GM19468 (cell line): ENCODE measurements around the gene DBI.
"Not testable (repeated sequence)": the region's sequence is repeated elsewhere in the genome, so short reads cannot be mapped to it uniquely, and the experiment has no call there.

Source experiments
- ATAC-seq: cut with Tn5 transposase; IDR thresholded peaks from one replicate; pipeline ENCODE4 v1.9.1; 2021; ENCODE audit warnings: mild to moderate bottlenecking, moderate library complexity, moderate number of reproducible peaks; ENCODE audit not compliant: unreplicated experiment; ENCODE audit errors: extremely low read depth

Gene DBI

GRCh38 chr2:119360423-119360966 is 6.3 kb upstream of the DBI start:
- ATAC-seq = no peak

DNA sequence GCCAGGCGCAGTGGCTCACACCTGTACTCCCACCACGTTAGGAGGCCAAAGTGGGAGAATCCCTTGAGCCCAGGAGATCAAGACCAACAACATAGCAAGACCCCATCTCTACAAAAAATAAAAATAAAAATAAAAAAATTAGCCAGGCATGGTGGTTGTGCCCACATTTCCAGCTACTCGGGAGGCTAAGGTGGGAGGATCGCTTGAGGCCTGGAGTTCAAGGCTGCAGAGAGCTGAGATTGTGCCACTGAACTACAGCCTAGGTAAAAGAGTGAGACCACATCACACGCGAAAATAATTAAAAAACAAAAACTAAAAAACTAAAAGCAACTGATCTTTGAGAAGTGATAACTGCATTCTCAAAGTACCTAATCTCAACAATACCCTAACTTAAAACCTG is 2.0 kb upstream of the DBI start:
- ATAC-seq = no peak

DNA sequence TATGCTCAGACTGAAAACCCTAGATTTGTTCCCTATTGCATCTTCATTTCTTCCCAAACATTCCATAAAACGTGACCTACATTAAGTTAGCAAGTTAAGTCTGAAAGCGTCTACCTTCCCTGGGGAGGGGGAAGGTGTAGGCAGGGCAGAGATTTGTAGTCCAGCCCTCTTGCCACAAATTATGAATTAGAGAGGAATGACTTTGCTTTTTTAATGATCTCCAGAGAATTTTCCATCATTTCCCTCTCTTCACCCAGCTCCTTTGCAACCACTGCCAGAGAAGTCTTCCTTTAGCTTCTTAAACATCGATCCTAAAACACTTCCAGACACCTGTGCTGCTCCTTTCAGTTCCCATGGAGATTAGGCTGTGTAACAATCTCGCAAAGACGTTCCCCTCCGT is 1.3 kb upstream of the DBI start:
- ATAC-seq = no peak

DNA sequence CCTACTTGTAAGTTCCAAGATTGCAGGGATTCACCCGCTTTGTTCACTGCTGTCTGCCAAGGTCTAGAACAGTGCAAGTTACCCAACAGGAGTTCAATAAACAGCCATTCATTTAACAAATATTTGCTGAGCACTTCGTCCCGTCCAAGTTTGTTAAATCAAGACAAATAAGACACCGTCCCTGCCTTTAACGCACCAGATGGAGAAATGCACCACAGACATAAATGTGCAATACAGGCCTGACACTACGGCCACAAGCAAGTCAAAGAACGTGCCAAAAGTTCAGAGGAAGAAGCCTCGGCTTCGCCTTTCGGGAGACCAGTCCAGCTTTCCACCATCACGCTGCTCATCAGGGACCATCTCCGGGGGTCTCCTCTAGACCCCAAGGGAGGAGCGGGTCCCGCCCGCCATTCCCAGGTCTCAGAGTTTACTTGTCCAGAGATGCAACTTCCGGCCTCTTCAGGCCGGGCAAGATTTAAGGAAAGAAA is 572 bp upstream of the DBI start:
- no peak for ATAC-seq

GRCh38 chr2:119367472-119368099 is 809 bp downstream of the DBI start:
- ATAC-seq = no peak

DNA sequence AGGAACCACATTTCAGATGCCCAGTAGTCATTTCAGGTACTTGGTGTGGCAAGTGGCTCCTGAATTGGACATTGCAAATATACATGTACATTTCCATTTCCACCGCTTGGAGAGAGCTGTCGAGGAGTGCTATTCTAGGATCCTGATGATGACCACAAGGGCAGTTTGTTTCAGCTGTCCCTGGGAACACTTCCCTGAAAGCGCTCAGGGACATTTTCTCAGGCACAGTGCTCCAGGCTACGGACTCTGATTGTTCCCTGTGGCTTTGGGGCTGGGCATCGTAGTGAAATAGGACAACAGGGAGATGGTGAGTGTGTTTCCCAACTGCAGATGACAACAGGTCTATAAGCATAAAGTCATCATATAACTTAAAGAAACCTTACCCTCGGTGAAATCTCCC is 3.1 kb downstream of the DBI start:
- ATAC-seq = no peak

GRCh38 chr2:119371111-119371510 is 4.3 kb downstream of the DBI start:
- no peak for ATAC-seq

GRCh38 chr2:119372778-119373568 is 6.2 kb downstream of the DBI start:
- ATAC-seq = no peak

DNA sequence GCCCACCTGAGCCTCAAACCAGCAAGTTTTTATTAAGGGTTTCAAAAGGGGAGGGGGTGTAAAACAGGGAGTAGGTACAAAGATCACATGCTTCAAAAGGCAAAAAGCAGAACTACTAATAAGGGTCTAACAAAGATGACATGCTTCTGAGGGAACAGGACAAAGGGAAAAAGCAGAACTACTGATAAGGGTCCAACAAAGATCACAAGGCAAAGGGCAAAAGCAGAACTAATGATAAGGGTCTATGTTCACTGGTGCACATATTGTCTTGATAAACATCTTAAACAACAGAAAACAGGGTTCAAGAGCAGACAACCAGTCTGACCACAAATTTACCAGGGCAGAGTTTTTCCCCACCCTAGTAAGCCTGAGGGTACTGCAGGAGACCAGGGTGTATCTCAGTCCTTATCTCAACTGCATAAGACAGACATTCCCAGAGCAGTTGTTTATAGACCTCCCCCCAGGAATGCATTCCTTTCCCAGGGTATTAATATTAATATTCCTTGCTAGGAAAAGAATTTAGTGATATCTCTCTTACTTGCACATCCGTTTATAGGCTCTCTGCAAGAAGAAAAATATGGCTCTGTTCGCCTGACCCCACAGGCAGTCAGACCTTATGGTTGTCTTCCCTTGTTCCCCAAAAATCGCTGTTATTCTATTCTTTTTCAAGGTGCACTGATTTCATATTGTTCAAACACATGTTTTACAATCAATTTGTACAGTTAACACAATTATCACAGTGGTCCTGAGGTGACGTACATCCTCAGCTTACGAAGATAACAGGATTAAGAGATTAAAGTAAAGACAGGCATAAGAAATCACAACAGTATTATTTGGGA is 7.3 kb downstream of the DBI start:
- not testable (repeated sequence) for ATAC-seq

DNA sequence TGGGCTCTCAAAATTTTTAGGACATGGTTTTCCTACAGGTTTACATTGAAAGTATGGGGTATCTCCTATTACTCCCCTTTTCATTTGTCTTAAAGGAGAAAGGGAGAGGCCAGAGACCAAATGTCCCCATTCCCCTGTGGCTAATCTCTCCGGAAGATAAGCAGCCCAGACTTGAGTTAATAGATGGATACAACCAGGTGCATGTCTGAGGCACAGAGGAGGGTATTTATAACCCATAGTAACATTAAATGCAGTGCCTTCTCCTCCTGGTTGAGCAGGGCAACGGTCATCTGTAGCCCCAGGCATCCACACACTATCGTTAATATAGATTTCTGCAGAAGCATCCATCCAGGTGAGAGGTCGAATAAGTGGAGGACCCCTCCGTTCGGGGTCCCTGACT is 9.6 kb downstream of the DBI start:
- ATAC-seq = not testable (repeated sequence)

- no peak for ATAC-seq
Observed at GRCh38 chr2:119376810-119377209, 10.0 kb downstream of the DBI start.

- ATAC-seq = no peak
Observed at GRCh38 chr2:119377294-119377992, 10.7 kb downstream of the DBI start.

DNA sequence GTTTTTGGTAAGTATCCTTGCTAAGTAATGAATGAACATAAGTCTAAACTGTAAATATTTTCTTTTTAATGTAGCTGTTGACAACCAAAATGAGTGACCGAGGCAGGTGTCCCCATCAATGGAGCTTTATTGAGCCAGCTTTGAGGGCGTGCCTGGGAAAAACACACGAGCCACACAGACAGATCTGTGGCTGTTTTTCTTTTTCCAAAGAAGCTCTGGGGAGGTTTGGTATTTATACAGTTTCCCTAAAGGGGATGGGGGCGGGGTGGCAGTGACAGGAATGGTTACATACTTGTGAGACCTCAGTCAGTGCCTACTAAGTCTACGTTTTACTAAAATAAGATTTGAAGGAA is 11.2 kb downstream of the DBI start:
- no peak for ATAC-seq

DNA sequence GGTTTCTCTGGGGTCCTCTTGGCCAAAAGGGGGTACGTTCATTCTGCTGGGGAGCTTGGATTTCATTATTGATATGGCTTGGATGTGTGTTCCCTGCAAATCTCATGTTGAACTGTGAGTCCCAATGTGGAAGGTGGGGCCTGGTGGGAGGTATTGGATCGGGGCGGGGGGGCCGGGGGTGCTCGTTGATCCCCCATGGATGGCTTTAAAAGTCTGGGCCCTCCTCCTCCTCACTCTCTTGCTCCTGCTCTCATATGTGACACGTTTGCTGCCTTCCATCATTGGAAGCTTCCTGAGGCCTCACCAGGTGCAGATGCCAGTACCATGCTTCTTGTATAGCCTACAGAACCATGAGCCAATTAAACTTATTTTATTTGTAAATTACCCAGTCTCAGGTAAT is 11.8 kb downstream of the DBI start:
- ATAC-seq = no peak

DNA sequence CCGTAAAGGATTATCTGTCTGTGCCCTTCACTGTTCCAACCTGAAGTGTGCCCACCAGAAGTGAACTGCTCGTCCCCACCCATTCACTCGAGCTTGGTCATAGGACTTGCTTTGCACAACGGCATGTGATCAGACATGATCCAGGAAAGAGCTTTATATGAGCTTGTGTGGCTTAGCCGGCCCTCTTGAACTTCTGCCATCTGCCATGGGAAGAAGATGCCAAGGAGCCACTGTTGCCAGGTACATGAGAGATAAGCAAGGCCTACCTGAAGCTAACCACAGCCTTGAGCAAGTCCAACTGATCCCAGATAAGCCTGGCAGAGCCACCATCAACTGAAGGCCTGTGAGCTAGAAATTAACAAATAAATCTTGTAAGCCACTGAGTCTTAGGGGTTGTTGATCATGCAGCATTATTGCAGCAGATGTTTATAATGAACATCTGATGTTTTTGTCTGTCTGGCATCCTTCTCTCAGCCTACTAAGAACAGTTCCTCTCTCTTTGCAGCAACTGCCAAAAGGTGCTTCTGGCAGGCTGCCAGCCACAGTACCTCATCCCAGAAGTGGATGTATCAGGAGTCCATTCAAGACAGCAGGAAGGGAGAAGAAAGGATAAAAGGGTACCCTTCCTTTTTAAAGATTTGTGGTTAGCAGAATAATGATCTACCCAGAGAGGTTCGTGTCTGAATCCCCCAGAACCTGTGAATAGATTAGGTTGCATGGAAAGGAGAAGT is 16.8 kb downstream of the DBI start:
- ATAC-seq = no peak

DNA sequence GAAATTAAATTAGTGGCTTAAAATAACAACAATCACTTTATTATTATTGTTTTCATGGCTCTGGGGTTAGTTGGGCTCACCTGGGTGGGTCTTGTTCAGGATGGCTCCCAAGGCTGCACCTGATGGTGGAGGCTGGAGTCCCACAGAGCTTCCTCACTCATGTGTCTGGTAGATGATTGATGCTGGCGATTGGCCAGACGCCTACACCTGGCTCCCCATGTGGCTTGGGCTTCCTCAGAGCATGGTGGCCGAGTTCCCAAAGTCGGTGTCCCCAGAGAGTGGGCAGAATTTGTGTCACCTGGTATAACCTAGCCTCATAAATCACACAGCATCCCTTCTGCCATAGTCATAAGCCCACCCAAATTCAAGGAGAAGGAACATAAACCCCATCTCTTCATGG is 18.2 kb downstream of the DBI start:
- no peak for ATAC-seq

DNA sequence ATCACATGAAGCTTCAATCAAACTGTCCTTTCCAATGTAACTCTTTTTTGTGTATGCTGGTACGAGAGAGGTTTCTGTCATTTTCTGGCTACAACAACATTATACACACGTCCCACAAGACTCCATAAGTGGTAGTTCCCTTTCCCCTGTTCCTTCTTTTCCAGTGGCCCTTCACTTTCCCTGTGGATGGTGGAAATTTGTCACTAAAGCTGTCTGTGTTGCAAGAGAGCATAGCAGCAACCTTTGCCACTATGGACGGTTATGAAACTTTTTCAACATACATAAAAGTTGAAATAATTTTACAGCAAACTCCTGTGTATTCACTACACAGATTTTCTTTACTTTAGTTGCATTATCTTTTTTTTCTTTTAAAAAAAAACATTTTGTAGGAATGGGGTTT is 18.7 kb downstream of the DBI start:
- ATAC-seq = no peak

DNA sequence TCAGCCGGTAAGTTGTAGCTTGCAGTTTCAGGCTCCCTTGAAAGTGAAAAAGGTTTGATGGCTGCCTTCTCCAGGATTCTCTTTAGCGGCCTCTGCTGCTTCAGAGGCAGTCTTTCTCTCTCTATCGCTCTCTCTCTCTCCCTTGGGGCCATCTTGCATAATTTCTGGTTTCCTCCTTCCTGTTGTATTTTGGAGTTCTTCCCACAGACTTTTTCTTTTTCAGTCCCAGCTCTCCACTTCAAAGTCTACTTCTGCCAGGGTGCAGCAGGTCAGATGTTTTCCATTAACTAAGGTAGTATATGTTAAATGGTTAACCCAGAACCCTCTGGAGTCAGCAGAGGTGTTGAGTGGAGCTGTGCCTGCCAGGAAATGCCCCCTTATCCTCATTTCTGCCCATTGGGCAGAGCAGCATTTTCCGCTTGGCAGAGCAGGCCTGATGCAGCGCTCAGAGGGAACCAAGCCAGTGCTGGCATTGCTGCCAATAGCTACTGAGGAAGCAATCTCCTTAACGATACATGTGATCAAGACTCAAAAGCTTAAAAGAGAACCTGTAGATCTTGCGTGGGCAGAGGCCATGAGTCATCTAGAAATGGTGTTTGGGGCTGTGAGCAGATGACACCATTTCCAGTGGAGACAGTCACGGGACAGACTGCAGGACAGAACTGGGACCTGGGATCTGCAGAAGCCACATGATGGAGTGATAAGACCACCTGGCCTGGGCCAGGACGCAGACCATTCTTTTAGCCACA is 20.8 kb downstream of the DBI start:
- ATAC-seq = peak; percentile 55
